ENCODE data around the gene TMIGD3. TPM values are rescaled to one million over a fixed set of nuclear protein-coding genes. Genes with fewer than 3 reads are reported as not detected.

Gene TMIGD3
- polyA plus RNA-seq, 2 donors: 0.31 to 0.79 TPM

- Histone ChIP-seq H3K36me3 (ENCODE audit: control insufficient read depth in 2 of 2, insufficient read depth in 2 of 2, low read length in 1 of 2) (no peaks in the 10 kb centered on the region), H3K4me1 (ENCODE audit: control insufficient read depth in 2 of 2, insufficient read depth in 2 of 2, low read length in 1 of 2) (no peaks in the 10 kb centered on the region), H3K4me3 (ENCODE audit: low read depth in 1 of 2, low read length in 2 of 2) (no peak overlapping the region), H3K27me3 (ENCODE audit: control insufficient read depth in 1 of 2, insufficient read depth in 2 of 2, low read length in 2 of 2) (no peaks in the 10 kb centered on the region), H3K27ac (ENCODE audit: low read depth in 2 of 2, low read length in 1 of 2) (no peak overlapping the region), H3K9me3 (ENCODE audit: control insufficient read depth in 2 of 2, insufficient read depth in 1 of 2, low read depth in 1 of 2, low read length in 1 of 2) (no peaks in the 10 kb centered on the region)
- 77 to 81% methylated on average over 4 of the region's 4 CpGs for WGBS, 2 donors
Observed at GRCh38 chr1:111496398-111496797, 7.0 kb downstream of the TMIGD3 start.

GRCh38 chr1:111491070-111491469 lies 12.4 kb downstream of the TMIGD3 start:
- Histone ChIP-seq H3K36me3 (ENCODE audit: control insufficient read depth in 2 of 2, insufficient read depth in 2 of 2, low read length in 1 of 2) (no peaks in the 10 kb centered on the region), H3K27ac (ENCODE audit: low read depth in 2 of 2, low read length in 1 of 2) (no peak overlapping the region), H3K9me3 (ENCODE audit: control insufficient read depth in 2 of 2, insufficient read depth in 1 of 2, low read depth in 1 of 2, low read length in 1 of 2) (no peaks in the 10 kb centered on the region), H3K4me1 (ENCODE audit: control insufficient read depth in 2 of 2, insufficient read depth in 2 of 2, low read length in 1 of 2) (no peaks in the 10 kb centered on the region), H3K27me3 (ENCODE audit: control insufficient read depth in 1 of 2, insufficient read depth in 2 of 2, low read length in 2 of 2) (no peaks in the 10 kb centered on the region), H3K4me3 (ENCODE audit: low read depth in 1 of 2, low read length in 2 of 2) (no peak overlapping the region)
- WGBS, 2 donors: 84 to 92% methylated on average over 7 of the region's 7 CpGs

GRCh38 chr1:111490220-111490619 lies 13.2 kb downstream of the TMIGD3 start:
- H3K27ac ChIP-seq (ENCODE audit: low read depth in 2 of 2, low read length in 1 of 2): no peak overlapping the region
- no peaks in the 10 kb centered on the region for H3K9me3 ChIP-seq (ENCODE audit: control insufficient read depth in 2 of 2, insufficient read depth in 1 of 2, low read depth in 1 of 2, low read length in 1 of 2)
- 88 to 91% methylated on average over 4 of the region's 4 CpGs for WGBS, 2 donors

GRCh38 chr1:111489604-111490003 lies 13.8 kb downstream of the TMIGD3 start:
- Histone ChIP-seq H3K9me3 (ENCODE audit: control insufficient read depth in 2 of 2, insufficient read depth in 1 of 2, low read depth in 1 of 2, low read length in 1 of 2) (no peaks in the 10 kb centered on the region), H3K36me3 (ENCODE audit: control insufficient read depth in 2 of 2, insufficient read depth in 2 of 2, low read length in 1 of 2) (no peaks in the 10 kb centered on the region), H3K27me3 (ENCODE audit: control insufficient read depth in 1 of 2, insufficient read depth in 2 of 2, low read length in 2 of 2) (no peaks in the 10 kb centered on the region), H3K4me3 (ENCODE audit: low read depth in 1 of 2, low read length in 2 of 2) (no peak overlapping the region), H3K27ac (ENCODE audit: low read depth in 2 of 2, low read length in 1 of 2) (no peak overlapping the region), H3K4me1 (ENCODE audit: control insufficient read depth in 2 of 2, insufficient read depth in 2 of 2, low read length in 1 of 2) (no peaks in the 10 kb centered on the region)
- 80 to 84% methylated on average over 4 of the region's 4 CpGs for WGBS, 2 donors

More at GRCh38 chr1:111490220-111490619, 13.2 kb downstream of the TMIGD3 start:
- Histone ChIP-seq H3K4me1 (ENCODE audit: control insufficient read depth in 2 of 2, insufficient read depth in 2 of 2, low read length in 1 of 2) (no peaks in the 10 kb centered on the region), H3K27me3 (ENCODE audit: control insufficient read depth in 1 of 2, insufficient read depth in 2 of 2, low read length in 2 of 2) (no peaks in the 10 kb centered on the region), H3K4me3 (ENCODE audit: low read depth in 1 of 2, low read length in 2 of 2) (no peak overlapping the region), H3K36me3 (ENCODE audit: control insufficient read depth in 2 of 2, insufficient read depth in 2 of 2, low read length in 1 of 2) (no peaks in the 10 kb centered on the region)

GRCh38 chr1:111488669-111489068 lies 14.8 kb downstream of the TMIGD3 start:
- no peaks in the 10 kb centered on the region for H3K36me3 ChIP-seq (ENCODE audit: control insufficient read depth in 2 of 2, insufficient read depth in 2 of 2, low read length in 1 of 2)
- whole genome bisulfite sequencing, 2 donors: 90% methylated on average over 9 of the region's 9 CpGs
- no peak overlapping the region for H3K27ac ChIP-seq (ENCODE audit: low read depth in 2 of 2, low read length in 1 of 2)

GRCh38 chr1:111487133-111487532 lies 16.3 kb downstream of the TMIGD3 start:
- H3K36me3 ChIP-seq (ENCODE audit: control insufficient read depth in 2 of 2, insufficient read depth in 2 of 2, low read length in 1 of 2): no peaks in the 10 kb centered on the region
- H3K9me3 ChIP-seq (ENCODE audit: control insufficient read depth in 2 of 2, insufficient read depth in 1 of 2, low read depth in 1 of 2, low read length in 1 of 2): no peaks in the 10 kb centered on the region
- 78 to 91% methylated on average over 6 of the region's 6 CpGs for WGBS, 2 donors
- no peak overlapping the region for H3K27ac ChIP-seq (ENCODE audit: low read depth in 2 of 2, low read length in 1 of 2)
- H3K27me3 ChIP-seq (ENCODE audit: control insufficient read depth in 1 of 2, insufficient read depth in 2 of 2, low read length in 2 of 2): no peaks in the 10 kb centered on the region
- H3K4me1 ChIP-seq (ENCODE audit: control insufficient read depth in 2 of 2, insufficient read depth in 2 of 2, low read length in 1 of 2): no peaks in the 10 kb centered on the region
- no peak overlapping the region for H3K4me3 ChIP-seq (ENCODE audit: low read depth in 1 of 2, low read length in 2 of 2)

More at GRCh38 chr1:111488669-111489068, 14.8 kb downstream of the TMIGD3 start:
- Histone ChIP-seq H3K4me1 (ENCODE audit: control insufficient read depth in 2 of 2, insufficient read depth in 2 of 2, low read length in 1 of 2) (no peaks in the 10 kb centered on the region), H3K27me3 (ENCODE audit: control insufficient read depth in 1 of 2, insufficient read depth in 2 of 2, low read length in 2 of 2) (no peaks in the 10 kb centered on the region), H3K4me3 (ENCODE audit: low read depth in 1 of 2, low read length in 2 of 2) (no peak overlapping the region), H3K9me3 (ENCODE audit: control insufficient read depth in 2 of 2, insufficient read depth in 1 of 2, low read depth in 1 of 2, low read length in 1 of 2) (no peaks in the 10 kb centered on the region)

DNA sequence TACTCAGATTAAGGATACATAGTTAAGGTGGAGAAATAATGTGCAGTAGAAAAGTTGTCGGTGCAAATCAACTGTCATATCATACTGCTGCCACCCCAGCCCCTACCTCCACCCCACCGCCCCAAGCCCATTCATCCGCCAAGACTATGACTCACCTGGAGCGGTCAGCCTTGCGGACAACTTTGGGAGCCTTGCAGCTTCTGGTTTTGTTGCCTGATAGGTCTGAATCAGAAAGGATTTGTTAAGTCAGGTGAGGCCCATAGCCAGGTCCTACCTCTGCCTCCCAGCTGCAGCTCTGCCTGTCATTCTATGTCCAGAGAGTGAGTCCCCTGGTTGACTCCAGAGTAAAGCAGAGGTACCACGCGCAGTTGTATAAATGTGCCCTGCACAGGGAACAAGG lies 17.0 kb downstream of the TMIGD3 start:
- Histone ChIP-seq H3K36me3 (ENCODE audit: control insufficient read depth in 2 of 2, insufficient read depth in 2 of 2, low read length in 1 of 2) (no peaks in the 10 kb centered on the region), H3K9me3 (ENCODE audit: control insufficient read depth in 2 of 2, insufficient read depth in 1 of 2, low read depth in 1 of 2, low read length in 1 of 2) (no peaks in the 10 kb centered on the region), H3K27ac (ENCODE audit: low read depth in 2 of 2, low read length in 1 of 2) (no peak overlapping the region), H3K4me3 (ENCODE audit: low read depth in 1 of 2, low read length in 2 of 2) (no peak overlapping the region), H3K27me3 (ENCODE audit: control insufficient read depth in 1 of 2, insufficient read depth in 2 of 2, low read length in 2 of 2) (no peaks in the 10 kb centered on the region), H3K4me1 (ENCODE audit: control insufficient read depth in 2 of 2, insufficient read depth in 2 of 2, low read length in 1 of 2) (no peaks in the 10 kb centered on the region)
- 94 to 96% methylated on average over 7 of the region's 7 CpGs for WGBS, 2 donors

- H3K27ac ChIP-seq (ENCODE audit: low read depth in 2 of 2, low read length in 1 of 2): no peak overlapping the region
- no peaks in the 10 kb centered on the region for H3K9me3 ChIP-seq (ENCODE audit: control insufficient read depth in 2 of 2, insufficient read depth in 1 of 2, low read depth in 1 of 2, low read length in 1 of 2)
- no peaks in the 10 kb centered on the region for H3K4me1 ChIP-seq (ENCODE audit: control insufficient read depth in 2 of 2, insufficient read depth in 2 of 2, low read length in 1 of 2)
- H3K4me3 ChIP-seq (ENCODE audit: low read depth in 1 of 2, low read length in 2 of 2): no peak overlapping the region
- no peaks in the 10 kb centered on the region for H3K36me3 ChIP-seq (ENCODE audit: control insufficient read depth in 2 of 2, insufficient read depth in 2 of 2, low read length in 1 of 2)
- no peaks in the 10 kb centered on the region for H3K27me3 ChIP-seq (ENCODE audit: control insufficient read depth in 1 of 2, insufficient read depth in 2 of 2, low read length in 2 of 2)
Observed at GRCh38 chr1:111484391-111485026, 18.9 kb downstream of the TMIGD3 start.

DNA sequence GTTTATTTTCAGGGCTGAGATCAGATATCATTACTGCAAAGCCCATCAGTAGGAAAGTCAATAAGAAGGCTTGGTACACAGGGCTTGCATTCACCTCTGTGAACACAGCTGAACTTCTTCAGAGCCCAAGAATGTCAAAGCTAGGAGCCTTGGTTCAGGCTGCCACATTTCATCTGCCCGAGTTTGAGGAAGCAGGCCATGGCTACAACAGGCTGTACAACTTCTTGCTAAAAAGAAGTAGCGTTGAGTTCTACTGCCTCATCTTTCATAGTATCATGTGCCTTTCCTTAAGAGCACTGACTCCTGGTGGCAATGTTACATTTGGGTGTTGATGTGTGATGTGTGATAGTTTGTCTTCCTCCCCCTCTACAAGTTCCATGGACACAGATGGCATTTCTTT lies 19.6 kb downstream of the TMIGD3 start:
- no peaks in the 10 kb centered on the region for H3K4me1 ChIP-seq (ENCODE audit: control insufficient read depth in 2 of 2, insufficient read depth in 2 of 2, low read length in 1 of 2)
- H3K4me3 ChIP-seq (ENCODE audit: low read depth in 1 of 2, low read length in 2 of 2): no peak overlapping the region
- no peaks in the 10 kb centered on the region for H3K27me3 ChIP-seq (ENCODE audit: control insufficient read depth in 1 of 2, insufficient read depth in 2 of 2, low read length in 2 of 2)
- no peak overlapping the region for H3K27ac ChIP-seq (ENCODE audit: low read depth in 2 of 2, low read length in 1 of 2)
- 76 to 83% methylated on average over 2 of the region's 2 CpGs for WGBS, 2 donors
- no peaks in the 10 kb centered on the region for H3K36me3 ChIP-seq (ENCODE audit: control insufficient read depth in 2 of 2, insufficient read depth in 2 of 2, low read length in 1 of 2)
- H3K9me3 ChIP-seq (ENCODE audit: control insufficient read depth in 2 of 2, insufficient read depth in 1 of 2, low read depth in 1 of 2, low read length in 1 of 2): no peaks in the 10 kb centered on the region

- no peaks in the 10 kb centered on the region for H3K36me3 ChIP-seq (ENCODE audit: control insufficient read depth in 2 of 2, insufficient read depth in 2 of 2, low read length in 1 of 2)
- H3K27me3 ChIP-seq (ENCODE audit: control insufficient read depth in 1 of 2, insufficient read depth in 2 of 2, low read length in 2 of 2): no peaks in the 10 kb centered on the region
- no peaks in the 10 kb centered on the region for H3K4me1 ChIP-seq (ENCODE audit: control insufficient read depth in 2 of 2, insufficient read depth in 2 of 2, low read length in 1 of 2)
- H3K27ac ChIP-seq (ENCODE audit: low read depth in 2 of 2, low read length in 1 of 2): no peak overlapping the region
- H3K4me3 ChIP-seq (ENCODE audit: low read depth in 1 of 2, low read length in 2 of 2): no peak overlapping the region
- WGBS, 2 donors: 29 to 55% methylated on average over 3 of the region's 3 CpGs
- no peaks in the 10 kb centered on the region for H3K9me3 ChIP-seq (ENCODE audit: control insufficient read depth in 2 of 2, insufficient read depth in 1 of 2, low read depth in 1 of 2, low read length in 1 of 2)
Observed at GRCh38 chr1:111483166-111483565, 20.3 kb downstream of the TMIGD3 start.

All from esophagus (tissue), 2 donors.